Fibroblast of lung (primary cell): Measurements from ENCODE around the gene CAMK2B. TPM values are rescaled to one million over a fixed set of nuclear protein-coding genes. Genes with fewer than 3 reads are reported as not detected.

Experiments
- DNase-seq, 2 donors: peaks; one replicate each; pipeline versions ENCODE4 v3.0.0 to v3.0.0-alpha.2; 2010; ENCODE audit warnings: low read depth in 2 of 2
- H2AFZ ChIP-seq: 2 replicates; pipeline ENCODE4 v1.5.1; 2012; ENCODE audit warnings: low read length, control low read depth, inconsistent platforms
- H3K27ac ChIP-seq: 2 replicates; pipeline ENCODE4 v1.5.1; 2011; ENCODE audit warnings: low read length, control low read depth; ENCODE audit not compliant: insufficient read depth
- H3K27me3 ChIP-seq: 2 replicates; pipeline ENCODE4 v1.5.1; 2011; ENCODE audit warnings: mild to moderate bottlenecking, low read length; ENCODE audit not compliant: control insufficient read depth, insufficient read depth
- H3K36me3 ChIP-seq: 2 replicates; pipeline ENCODE4 v1.5.1; 2011; ENCODE audit warnings: low read length; ENCODE audit not compliant: control insufficient read depth, insufficient read depth
- H3K4me1 ChIP-seq: 2 replicates; pipeline ENCODE4 v1.5.1; 2011; ENCODE audit warnings: low read length; ENCODE audit not compliant: control insufficient read depth, insufficient read depth; ENCODE audit errors: extremely low read depth
- H3K4me2 ChIP-seq: 2 replicates; pipeline ENCODE4 v1.5.1; 2011; ENCODE audit warnings: low read length, control low read depth; ENCODE audit not compliant: insufficient read depth; ENCODE audit errors: extremely low read depth
- H3K4me3 ChIP-seq, 4 experiments: fragments of 200-600 bp in 1 of 4; sonication (generic) in 1 of 4; replicated peaks in 1 of 4; 2 replicates each; pipeline ENCODE4 v1.5.1; 2011 to 2016; ENCODE audit warnings: low read length in 4 of 4, low read depth in 3 of 4, mild to moderate bottlenecking in 3 of 4, control low read depth in 2 of 4, inconsistent platforms in 1 of 4, mixed read lengths in 1 of 4; ENCODE audit not compliant: insufficient read depth in 1 of 4; ENCODE audit errors: control extremely low read depth in 1 of 4
- H3K79me2 ChIP-seq: 2 replicates; pipeline ENCODE4 v1.5.1; 2012; ENCODE audit warnings: mild to moderate bottlenecking, low read length, inconsistent platforms; ENCODE audit not compliant: control insufficient read depth, insufficient read depth
- H3K9ac ChIP-seq: 2 replicates; pipeline ENCODE4 v1.5.1; 2011; ENCODE audit warnings: mild to moderate bottlenecking, low read length, control low read depth; ENCODE audit not compliant: insufficient read depth
- H3K9me3 ChIP-seq: 2 replicates; pipeline ENCODE4 v1.5.1; 2012; ENCODE audit warnings: low read depth, low read length; ENCODE audit not compliant: control insufficient read depth, insufficient read depth
- H4K20me1 ChIP-seq: 2 replicates; pipeline ENCODE4 v1.5.1; 2011; ENCODE audit warnings: low read length; ENCODE audit not compliant: control insufficient read depth, insufficient read depth; ENCODE audit errors: extremely low read depth
- CTCF ChIP-seq, 2 donors: IDR thresholded peaks in 1 of 2; conservative IDR thresholded peaks in 1 of 2; 1 replicate in 1 of 2; 2 replicates in 1 of 2; pipeline ENCODE4 v1.5.1; 2011 to 2012; ENCODE audit warnings: low read length in 2 of 2, control low read depth in 1 of 2, inconsistent platforms in 1 of 2, low read depth in 1 of 2, mild to moderate bottlenecking in 1 of 2
- EZH2 ChIP-seq: IDR thresholded peaks from 2 replicates; pipeline ENCODE4 v1.5.1; 2012; ENCODE audit warnings: low read length, control low read depth, mild to moderate bottlenecking; ENCODE audit errors: missing control alignments
- polyA plus RNA-seq, 2 donors: library from polyadenylated mRNA; depleted of rRNA in 1 of 2; stranded (reverse) in 1 of 2; unstranded in 1 of 2; fragments of >200 nt; gene quantifications; 2 replicates each; pipeline ENCODE4 v1.2.1, GENCODE V29; 2011 to 2012; ENCODE audit warnings: missing spikeins in 1 of 2
- total RNA-seq: library from RNA; depleted of rRNA; stranded (reverse); fragments of >200 nt; gene quantifications from 2 replicates; pipeline ENCODE4 v1.2.1, GENCODE V29; 2014

The CAMK2B gene
- total and polyA plus RNA-seq, 2 donors (not counting 1 experiment from before 2014, with no cell fraction given), result 0.06 to 0.17 TPM

- H3K27me3 ChIP-seq, result peaks cover 5% of the 10 kb centered on the region
- H3K4me3 ChIP-seq, result no peak overlapping the region
- H3K36me3 ChIP-seq, result no peaks in the 10 kb centered on the region
- H3K9ac ChIP-seq, result no peak overlapping the region
- H3K27ac ChIP-seq, result no peak overlapping the region
- DNase-seq, result no peak
- H4K20me1 ChIP-seq, result no peaks in the 10 kb centered on the region
- H2AFZ ChIP-seq, result no peak overlapping the region
- no peaks in the 10 kb centered on the region for H3K79me2 ChIP-seq
- H3K9me3 ChIP-seq, result no peaks in the 10 kb centered on the region
- TF ChIP-seq EZH2 (no peak), CTCF (conservative IDR thresholded peaks at IDR 0.05 in 1 of 2, IDR thresholded peaks at IDR 0.05 in 1 of 2; ENCODE audit: low read depth in 1 of 2, low read length in 2 of 2) (no peak)
- H3K4me1 ChIP-seq, result peaks cover 3% of the 10 kb centered on the region
- H3K4me2 ChIP-seq, result no peak overlapping the region
Measured at GRCh38 chr7:44167920-44168319, 157.5 kb downstream of the CAMK2B start.

Other genes starting within 250 kb of the CAMK2B start
- 11.0 and 12.7 TPM in 2 replicates for gene POLM, start 243.1 kb downstream of the CAMK2B start, total RNA-seq
- 4.9 and 5.9 TPM in 2 replicates for gene POLM, start 243.1 kb downstream of the CAMK2B start, polyA plus RNA-seq
- gene AEBP1, start 221.2 kb downstream of the CAMK2B start, total RNA-seq, result 116 and 133 TPM in 2 replicates
- gene AEBP1, start 221.2 kb downstream of the CAMK2B start, polyA plus RNA-seq, result 24.1 and 44.4 TPM in 2 replicates
- gene POLD2, start 202.0 kb downstream of the CAMK2B start, total RNA-seq, result 58.8 and 76.5 TPM in 2 replicates
- 69.8 and 122 TPM in 2 replicates for gene POLD2, start 202.0 kb downstream of the CAMK2B start, polyA plus RNA-seq
- not detected in 2 replicates for gene MYL7, start 184.3 kb downstream of the CAMK2B start, total RNA-seq
- gene MYL7, start 184.3 kb downstream of the CAMK2B start, polyA plus RNA-seq, result not detected in 2 replicates
- 0.77 and 1.7 TPM in 2 replicates for gene GCK, start 136.2 kb downstream of the CAMK2B start, total RNA-seq
- gene GCK, start 136.2 kb downstream of the CAMK2B start, polyA plus RNA-seq, result 0.14 and 0.18 TPM in 2 replicates
- 59.8 and 90.0 TPM in 2 replicates for gene YKT6, start 124.6 kb downstream of the CAMK2B start, total RNA-seq
- 96.4 and 99.0 TPM in 2 replicates for gene YKT6, start 124.6 kb downstream of the CAMK2B start, polyA plus RNA-seq
- 67.0 and 68.7 TPM in 2 replicates for gene NUDCD3, start 165.1 kb upstream of the CAMK2B start, total RNA-seq
- 51.9 and 65.1 TPM in 2 replicates for gene NUDCD3, start 165.1 kb upstream of the CAMK2B start, polyA plus RNA-seq
- gene NPC1L1, start 215.7 kb upstream of the CAMK2B start, total RNA-seq, result under 0.01 TPM in 2 replicates
- gene NPC1L1, start 215.7 kb upstream of the CAMK2B start, polyA plus RNA-seq, result 0.05 and 0.09 TPM in 2 replicates
- 38.3 and 44.4 TPM in 2 replicates for gene DDX56, start 248.3 kb upstream of the CAMK2B start, total RNA-seq
- 36.0 and 63.4 TPM in 2 replicates for gene DDX56, start 248.3 kb upstream of the CAMK2B start, polyA plus RNA-seq